GM21515 (cell line): Measurements from ENCODE around the gene RBFOX2.

Experiments
- ATAC-seq: cut with Tn5 transposase; IDR thresholded peaks from one replicate; pipeline ENCODE4 v1.9.1; 2021; ENCODE audit not compliant: unreplicated experiment

Gene RBFOX2

GRCh38 chr22:35978201-35978600, 50.4 kb downstream of the RBFOX2 start:
- no peak for ATAC-seq

- no peak for ATAC-seq
These were observed 51.5 kb downstream of the RBFOX2 start for GRCh38 chr22:35977136-35977535.

GRCh38 chr22:35973388-35973787, 55.2 kb downstream of the RBFOX2 start:
- no peak for ATAC-seq

GRCh38 chr22:35972559-35972958, 56.1 kb downstream of the RBFOX2 start:
- ATAC-seq = no peak

GRCh38 chr22:35971456-35972119, 57.0 kb downstream of the RBFOX2 start:
- ATAC-seq = no peak

GRCh38 chr22:35970616-35971455, 57.8 kb downstream of the RBFOX2 start:
- no peak for ATAC-seq

GRCh38 chr22:35967046-35967397, 61.6 kb downstream of the RBFOX2 start:
- no peak for ATAC-seq

- ATAC-seq = no peak
These were observed 62.1 kb downstream of the RBFOX2 start for GRCh38 chr22:35966314-35967045.

- no peak for ATAC-seq
These were observed 65.3 kb downstream of the RBFOX2 start for GRCh38 chr22:35963237-35963810.

GRCh38 chr22:35961480-35962295, 66.9 kb downstream of the RBFOX2 start:
- no peak for ATAC-seq

GRCh38 chr22:35960854-35961253, 67.8 kb downstream of the RBFOX2 start:
- ATAC-seq = no peak

- no peak for ATAC-seq
These were observed 69.4 kb downstream of the RBFOX2 start for GRCh38 chr22:35959121-35959800.

GRCh38 chr22:35958334-35958733, 70.3 kb downstream of the RBFOX2 start:
- ATAC-seq = no peak

GRCh38 chr22:35957589-35957988, 71.0 kb downstream of the RBFOX2 start:
- no peak for ATAC-seq

- no peak for ATAC-seq
These were observed 71.8 kb downstream of the RBFOX2 start for GRCh38 chr22:35956850-35957249.

- no peak for ATAC-seq
These were observed 73.1 kb downstream of the RBFOX2 start for GRCh38 chr22:35955546-35955945.

GRCh38 chr22:35952576-35952975, 76.0 kb downstream of the RBFOX2 start:
- ATAC-seq = no peak

GRCh38 chr22:35950262-35950661, 78.4 kb downstream of the RBFOX2 start:
- no peak for ATAC-seq

GRCh38 chr22:35949243-35949642, 79.4 kb downstream of the RBFOX2 start:
- no peak for ATAC-seq

GRCh38 chr22:35947794-35948425, 80.7 kb downstream of the RBFOX2 start:
- no peak for ATAC-seq
